Right renal cortex interstitium (tissue), 3 donors: ENCODE results near the gene BNC2. TPM values are rescaled to one million over a fixed set of nuclear protein-coding genes. Genes with fewer than 3 reads are reported as not detected.

Experiments
- DNase-seq, 3 donors: peaks; one replicate each; pipeline ENCODE4 v3.0.0-alpha.2; 2013; ENCODE audit warnings: low read depth in 3 of 3, low spot score in 2 of 3
- polyA plus RNA-seq, 3 donors: library from polyadenylated mRNA; unstranded; fragments of 120-200 nt; gene quantifications; one replicate each; pipeline ENCODE4 v1.2.1, GENCODE V29; 2013; ENCODE audit not compliant: insufficient read length in 3 of 3

BNC2 gene
- polyA plus RNA-seq, 3 donors = 8.3 to 8.5 (median 8.4) TPM

GRCh38 chr9:16651446-16651964 is 219.0 kb downstream of the BNC2 start:
- no peak for DNase-seq

GRCh38 chr9:16645970-16646369 is 224.5 kb downstream of the BNC2 start:
- DNase-seq = no peak

GRCh38 chr9:16642421-16643109 is 227.9 kb downstream of the BNC2 start:
- no peak for DNase-seq

- no peak for DNase-seq
Observed at GRCh38 chr9:16640649-16641048, 229.8 kb downstream of the BNC2 start.

GRCh38 chr9:16639644-16640043 is 230.8 kb downstream of the BNC2 start:
- DNase-seq = no peak

- DNase-seq = no peak
Observed at GRCh38 chr9:16637911-16638310, 232.6 kb downstream of the BNC2 start.

- no peak for DNase-seq
Observed at GRCh38 chr9:16637218-16637617, 233.3 kb downstream of the BNC2 start.

GRCh38 chr9:16633794-16634193 is 236.7 kb downstream of the BNC2 start:
- no peak for DNase-seq

GRCh38 chr9:16628413-16628812 is 242.1 kb downstream of the BNC2 start:
- DNase-seq = no peak

GRCh38 chr9:16627967-16628366 is 242.5 kb downstream of the BNC2 start:
- DNase-seq = no peak

- DNase-seq = no peak
Observed at GRCh38 chr9:16627521-16627920, 242.9 kb downstream of the BNC2 start.

- DNase-seq = no peak
Observed at GRCh38 chr9:16626577-16627130, 243.8 kb downstream of the BNC2 start.

GRCh38 chr9:16625811-16626210 is 244.7 kb downstream of the BNC2 start:
- DNase-seq = no peak

- DNase-seq = no peak
Observed at GRCh38 chr9:16625161-16625631, 245.3 kb downstream of the BNC2 start.

GRCh38 chr9:16624744-16625117 is 245.7 kb downstream of the BNC2 start:
- no peak for DNase-seq

GRCh38 chr9:16623989-16624743 is 246.3 kb downstream of the BNC2 start:
- DNase-seq = no peak

GRCh38 chr9:16622541-16622940 is 247.9 kb downstream of the BNC2 start:
- DNase-seq = no peak

- no peak for DNase-seq
Observed at GRCh38 chr9:16619914-16620520, 250.5 kb downstream of the BNC2 start.

GRCh38 chr9:16619402-16619801 is 251.1 kb downstream of the BNC2 start:
- DNase-seq = no peak

- DNase-seq = no peak
Observed at GRCh38 chr9:16618524-16618923, 251.9 kb downstream of the BNC2 start.

GRCh38 chr9:16616686-16617085 is 253.8 kb downstream of the BNC2 start:
- no peak for DNase-seq
